ENCODE data around the gene GPR85. TPM values are rescaled to one million over a fixed set of nuclear protein-coding genes. Genes with fewer than 3 reads are reported as not detected.

The GPR85 gene
- total and polyA plus RNA-seq, 2 donors (not counting 3 experiments of a cell fraction or from before 2014, with no cell fraction given): 0.54 to 0.64 TPM

- H3K36me3 ChIP-seq (ENCODE audit: control insufficient read depth in 2 of 2, extremely low read depth in 1 of 2, insufficient read depth in 2 of 2, low read length in 2 of 2): no peaks in the 10 kb centered on the region
- TF ChIP-seq POLR2A (IDR thresholded peaks at IDR 0.05; ENCODE audit: low read depth, low read length) (no peak), EZH2 (IDR thresholded peaks at IDR 0.05; ENCODE audit: borderline replicate concordance, low read depth, low read length, severe bottlenecking) (peak; percentile 3)
- no peak overlapping the region for H3K27ac ChIP-seq (ENCODE audit: insufficient read depth, low read depth, low read length)
- dilution Hi-C loops (cut with MboI; ENCODE audit: extremely low pct_ligation_motif_present, low sequenced_read_pairs) (no loop called here), intact Hi-C loops (cut with micrococcal nuclease) (loop anchor here (2.0 kb wide), 1 partner anchor 33 kb away; the partner anchor contains the start of gene SMIM30)
- H3K4me3 ChIP-seq (replicated peaks in 1 of 3; ENCODE audit: insufficient read depth in 1 of 3, low read depth in 1 of 3, low read length in 3 of 3): peak overlapping the region in 2 of 3 experiments; percentile 5 to 48
- ChIA-PET CTCF (interaction anchor here (0.6 to 1.4 kb wide), 8 partner anchors 9 to 745 kb away, joined by 3 to 6 read pairs (median 4); no protein-coding TSS in a partner anchor), POLR2A (interaction anchor here (0.6 kb wide), 1 partner anchor 985 kb away, joined by 5 read pairs; no protein-coding TSS in a partner anchor)
- H3K9ac ChIP-seq (replicated peaks; ENCODE audit: extremely low read depth, insufficient read depth, low read length): no peak overlapping the region
- H3K79me2 ChIP-seq (ENCODE audit: control insufficient read depth, insufficient read depth, low read length): no peaks in the 10 kb centered on the region
- no peaks in the 10 kb centered on the region for H4K20me1 ChIP-seq (replicated peaks; ENCODE audit: control insufficient read depth, extremely low read depth, insufficient read depth, low read length)
- H3K27me3 ChIP-seq (ENCODE audit: control insufficient read depth in 2 of 2, insufficient read depth in 2 of 2, low read length in 2 of 2): peaks cover 15 to 43% of the 10 kb centered on the region in 2 experiments
- BruUV-seq (replicated peaks): no TSS peak
- peak; percentile 3 for DNase-seq (ENCODE audit: low read depth, low spot score)
- H3K4me2 ChIP-seq (ENCODE audit: insufficient read depth, low read length): peak overlapping the region; percentile 83
- H3K9me1 ChIP-seq (replicated peaks; ENCODE audit: control insufficient read depth, extremely low read depth, insufficient read depth, low read length): no peaks in the 10 kb centered on the region
- no peak for FAIRE-seq
- H3K4me1 ChIP-seq (ENCODE audit: control insufficient read depth, extremely low read depth, insufficient read depth, low read length): peaks cover 6% of the 10 kb centered on the region
- H2AFZ ChIP-seq (ENCODE audit: low read depth, low read length): peak overlapping the region; percentile 84
- H3K9me3 ChIP-seq (replicated peaks; ENCODE audit: control insufficient read depth, insufficient read depth, low read length): no peaks in the 10 kb centered on the region
These were observed 741 bp downstream of the GPR85 start for GRCh38 chr7:113085781-113086390.

DNA sequence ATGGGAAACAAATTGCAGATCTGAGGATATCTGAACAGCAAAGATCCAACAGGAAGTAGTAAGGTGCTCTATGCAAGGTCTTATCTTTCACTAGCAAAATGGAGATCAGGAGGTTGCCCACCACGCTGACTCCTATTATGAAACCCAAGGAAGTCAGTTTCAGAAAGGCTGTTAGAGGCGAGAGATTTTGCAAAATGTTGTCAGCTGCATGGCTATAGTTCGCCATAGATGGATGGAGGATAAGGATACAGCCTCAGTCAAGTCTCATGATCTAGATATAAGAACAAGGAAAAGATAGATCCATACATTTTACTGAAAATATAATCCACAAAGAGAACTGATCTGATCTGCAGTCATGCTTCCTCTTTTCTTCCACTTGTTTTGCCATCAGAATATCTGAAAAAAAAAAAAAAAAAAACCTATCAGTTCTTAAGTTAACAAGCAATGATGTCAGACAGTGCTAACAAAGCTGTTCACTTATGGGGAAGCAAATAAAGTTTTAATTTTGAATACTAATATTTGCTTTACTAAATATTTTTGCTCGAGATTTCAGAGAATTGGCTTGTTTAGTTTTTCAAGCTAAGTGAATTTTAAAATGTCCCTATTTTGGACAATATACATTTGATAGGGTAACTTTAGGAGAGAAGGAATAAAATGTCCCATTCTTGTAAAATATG, 2.0 kb downstream of the GPR85 start:
- H3K4me3 ChIP-seq (replicated peaks in 1 of 3; ENCODE audit: insufficient read depth in 1 of 3, low read depth in 1 of 3, low read length in 3 of 3): no peak overlapping the region
- no peak overlapping the region for H3K4me2 ChIP-seq (ENCODE audit: insufficient read depth, low read length)
- intact Hi-C loops (cut with micrococcal nuclease): no loop called here
- dilution Hi-C loops (cut with MboI; ENCODE audit: extremely low pct_ligation_motif_present, low sequenced_read_pairs): no loop called here
- no peaks in the 10 kb centered on the region for H3K79me2 ChIP-seq (ENCODE audit: control insufficient read depth, insufficient read depth, low read length)
- DNase-seq (ENCODE audit: low read depth, low spot score): no peak
- no peak overlapping the region for H3K27ac ChIP-seq (ENCODE audit: insufficient read depth, low read depth, low read length)
- no peak overlapping the region for H3K9ac ChIP-seq (replicated peaks; ENCODE audit: extremely low read depth, insufficient read depth, low read length)
- TF ChIP-seq, protein P1, sequence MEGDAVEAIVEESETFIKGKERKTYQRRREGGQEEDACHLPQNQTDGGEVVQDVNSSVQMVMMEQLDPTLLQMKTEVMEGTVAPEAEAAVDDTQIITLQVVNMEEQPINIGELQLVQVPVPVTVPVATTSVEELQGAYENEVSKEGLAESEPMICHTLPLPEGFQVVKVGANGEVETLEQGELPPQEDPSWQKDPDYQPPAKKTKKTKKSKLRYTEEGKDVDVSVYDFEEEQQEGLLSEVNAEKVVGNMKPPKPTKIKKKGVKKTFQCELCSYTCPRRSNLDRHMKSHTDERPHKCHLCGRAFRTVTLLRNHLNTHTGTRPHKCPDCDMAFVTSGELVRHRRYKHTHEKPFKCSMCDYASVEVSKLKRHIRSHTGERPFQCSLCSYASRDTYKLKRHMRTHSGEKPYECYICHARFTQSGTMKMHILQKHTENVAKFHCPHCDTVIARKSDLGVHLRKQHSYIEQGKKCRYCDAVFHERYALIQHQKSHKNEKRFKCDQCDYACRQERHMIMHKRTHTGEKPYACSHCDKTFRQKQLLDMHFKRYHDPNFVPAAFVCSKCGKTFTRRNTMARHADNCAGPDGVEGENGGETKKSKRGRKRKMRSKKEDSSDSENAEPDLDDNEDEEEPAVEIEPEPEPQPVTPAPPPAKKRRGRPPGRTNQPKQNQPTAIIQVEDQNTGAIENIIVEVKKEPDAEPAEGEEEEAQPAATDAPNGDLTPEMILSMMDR (IDR thresholded peaks at IDR 0.05; ENCODE audit: extremely low read depth in 1 of 2, insufficient read depth in 1 of 2, low read depth in 1 of 2, low read length in 2 of 2): no peak
- TF ChIP-seq GATA2 (IDR thresholded peaks at IDR 0.05; ENCODE audit: insufficient read depth, insufficient read length, low read depth, low read length): no peak
- TF ChIP-seq MYC (IDR thresholded peaks at IDR 0.05; ENCODE audit: low read depth, low read length): no peak
- no peak for TF ChIP-seq FOS (IDR thresholded peaks at IDR 0.05; ENCODE audit: borderline replicate concordance, insufficient read depth, low read length)
- TF ChIP-seq JUN (IDR thresholded peaks at IDR 0.05; ENCODE audit: borderline replicate concordance, insufficient read depth, insufficient read length, low read depth): no peak
- no peak for TF ChIP-seq POLR2A (IDR thresholded peaks at IDR 0.05; ENCODE audit: low read depth, low read length)
- TF ChIP-seq EZH2 (IDR thresholded peaks at IDR 0.05; ENCODE audit: borderline replicate concordance, low read depth, low read length, severe bottlenecking): no peak
- no peak for TF ChIP-seq POLR2AphosphoS5 (IDR thresholded peaks at IDR 0.05; ENCODE audit: insufficient read depth, low read depth, low read length)
- TF ChIP-seq, protein P2, sequence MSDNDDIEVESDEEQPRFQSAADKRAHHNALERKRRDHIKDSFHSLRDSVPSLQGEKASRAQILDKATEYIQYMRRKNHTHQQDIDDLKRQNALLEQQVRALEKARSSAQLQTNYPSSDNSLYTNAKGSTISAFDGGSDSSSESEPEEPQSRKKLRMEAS (IDR thresholded peaks at IDR 0.05; ENCODE audit: insufficient read depth, insufficient read length): no peak
- H4K20me1 ChIP-seq (replicated peaks; ENCODE audit: control insufficient read depth, extremely low read depth, insufficient read depth, low read length): no peaks in the 10 kb centered on the region
- CTCF ChIA-PET: interaction anchor here (0.9 kb wide), 1 partner anchor 9 kb away, joined by 3 read pairs; no protein-coding TSS in a partner anchor
- peaks cover 15 to 43% of the 10 kb centered on the region in 2 experiments for H3K27me3 ChIP-seq (ENCODE audit: control insufficient read depth in 2 of 2, insufficient read depth in 2 of 2, low read length in 2 of 2)
- POLR2A ChIA-PET: no interaction called here
- BruUV-seq (replicated peaks): no TSS peak
- H2AFZ ChIP-seq (ENCODE audit: low read depth, low read length): no peak overlapping the region
- no peaks in the 10 kb centered on the region for H3K9me1 ChIP-seq (replicated peaks; ENCODE audit: control insufficient read depth, extremely low read depth, insufficient read depth, low read length)
- no peaks in the 10 kb centered on the region for H3K9me3 ChIP-seq (replicated peaks; ENCODE audit: control insufficient read depth, insufficient read depth, low read length)
- no peaks in the 10 kb centered on the region for H3K36me3 ChIP-seq (ENCODE audit: control insufficient read depth in 2 of 2, extremely low read depth in 1 of 2, insufficient read depth in 2 of 2, low read length in 2 of 2)
- FAIRE-seq: no peak
- peaks cover 6% of the 10 kb centered on the region for H3K4me1 ChIP-seq (ENCODE audit: control insufficient read depth, extremely low read depth, insufficient read depth, low read length)
